Liver (tissue), 9 donors: ENCODE measurements around the gene CATSPER1. TPM values are rescaled to one million over a fixed set of nuclear protein-coding genes. Genes with fewer than 3 reads are reported as not detected.

Experiments used
- DNase-seq: peaks from one replicate; pipeline ENCODE4 v3.0.0-alpha.2; 2017; ENCODE audit warnings: low spot score
- H3K27ac ChIP-seq, 2 donors: one replicate each; pipeline ENCODE4 v1.7.0; 2013; ENCODE audit warnings: inconsistent platforms in 2 of 2, low read length in 2 of 2, control low read depth in 1 of 2, low read depth in 1 of 2, mild to moderate bottlenecking in 1 of 2
- H3K27me3 ChIP-seq, 4 donors: one replicate each; pipeline versions ENCODE4 v1.6.1 to v1.7.0; 2013; ENCODE audit warnings: low read length in 3 of 4, inconsistent platforms in 1 of 4, mild to moderate bottlenecking in 1 of 4, moderate library complexity in 1 of 4; ENCODE audit not compliant: control insufficient read depth in 4 of 4, insufficient read depth in 4 of 4
- H3K36me3 ChIP-seq, 4 donors: one replicate each; pipeline versions ENCODE4 v1.6.1 to v1.7.0; 2013; ENCODE audit warnings: low read length in 3 of 4, mild to moderate bottlenecking in 3 of 4, low read depth in 1 of 4, moderate library complexity in 1 of 4; ENCODE audit not compliant: control insufficient read depth in 4 of 4, insufficient read depth in 3 of 4
- H3K4me1 ChIP-seq, 4 donors: one replicate each; pipeline versions ENCODE4 v1.6.1 to v1.7.0; 2013; ENCODE audit warnings: low read length in 3 of 4, mild to moderate bottlenecking in 3 of 4, moderate library complexity in 1 of 4; ENCODE audit not compliant: control insufficient read depth in 4 of 4, insufficient read depth in 4 of 4
- H3K4me3 ChIP-seq, 3 donors: one replicate each; pipeline versions ENCODE4 v1.6.1 to v1.7.0; 2013; ENCODE audit warnings: low read length in 3 of 3, control low read depth in 1 of 3, low read depth in 1 of 3, mild to moderate bottlenecking in 1 of 3
- H3K9ac ChIP-seq, 2 donors: one replicate each; pipeline ENCODE4 v1.7.0; 2013; ENCODE audit warnings: low read length in 2 of 2, mild to moderate bottlenecking in 2 of 2, moderate library complexity in 2 of 2, control low read depth in 1 of 2, low read depth in 1 of 2
- H3K9me3 ChIP-seq, 4 donors: one replicate each; pipeline versions ENCODE4 v1.6.1 to v1.7.0; 2013; ENCODE audit warnings: low read length in 3 of 4; ENCODE audit not compliant: control insufficient read depth in 4 of 4
- HNF4A ChIP-seq, 2 donors: conservative IDR thresholded peaks; 2 replicates each; pipeline ENCODE4 v1.6.1; 2016; ENCODE audit warnings: antibody characterized with exemption in 2 of 2, mild to moderate bottlenecking in 2 of 2
- JUND ChIP-seq, 2 donors: IDR thresholded peaks; 2 replicates each; pipeline ENCODE4 v1.6.1; 2016; ENCODE audit warnings: antibody characterized with exemption in 2 of 2
- NR2F2 ChIP-seq: IDR thresholded peaks from 2 replicates; pipeline ENCODE4 v1.6.1; 2016; ENCODE audit warnings: antibody characterized with exemption
- RXRA ChIP-seq, 2 donors: IDR thresholded peaks; 2 replicates each; pipeline ENCODE4 v1.6.1; 2017 to 2018; ENCODE audit warnings: antibody characterized with exemption in 2 of 2, mild to moderate bottlenecking in 1 of 2
- TAF1 ChIP-seq: conservative IDR thresholded peaks from 2 replicates; pipeline ENCODE4 v1.6.1; 2016; ENCODE audit warnings: antibody characterized with exemption, mild to moderate bottlenecking
- YY1 ChIP-seq: IDR thresholded peaks from 2 replicates; pipeline ENCODE4 v1.6.1; 2016; ENCODE audit warnings: antibody characterized with exemption, mild to moderate bottlenecking
- WGBS: extraction: QIAGEN DNeasy Blood & Tissue Kit; methylation state at CpG from one replicate; pipeline ENCODE4 v1.1.7; 2013; 5-methylcytosine and 5-hydroxymethylcytosine counted together
- polyA plus RNA-seq, 2 donors: library from polyadenylated mRNA; stranded (reverse) in 1 of 2; unstranded in 1 of 2; fragments of 200-250 nt in 1 of 2; fragments of >200 nt in 1 of 2; fragmentation: Nextera tagmentation in 1 of 2; extraction: Ambion mirVana in 1 of 2; gene quantifications; one replicate each; pipeline versions ENCODE4 v1.2.1 to v1.2.3, GENCODE V29; 2013 to 2015
- total RNA-seq, 2 donors: library from RNA; depleted of rRNA; stranded (reverse); fragments of >200 nt; gene quantifications; one replicate each; pipeline ENCODE4 v1.2.3, GENCODE V29; 2014
- TF ChIP-seq, protein P1 (sequence below): IDR thresholded peaks from 2 replicates; pipeline ENCODE4 v1.6.1; 2016; ENCODE audit warnings: antibody characterized with exemption
- TF ChIP-seq, protein P2 (sequence below): IDR thresholded peaks from 2 replicates; pipeline ENCODE4 v1.6.1; 2016; ENCODE audit warnings: antibody characterized with exemption, mild to moderate bottlenecking
- TF ChIP-seq, protein P3 (sequence below): fragments of 150-350 bp; IDR thresholded peaks from 2 replicates; pipeline ENCODE4 v1.5.1; 2017; ENCODE audit warnings: improper control_type of control experiment, low read depth, low read length; ENCODE audit not compliant: missing input control
- donor health status: healthy.
- donor health status: healthy.
- donor health status: healthy.
- donor health status: healthy.
- donor health status: healthy.

CATSPER1 gene
- total and polyA plus RNA-seq, 4 donors: 0.17 TPM; not detected in 3

DNA sequence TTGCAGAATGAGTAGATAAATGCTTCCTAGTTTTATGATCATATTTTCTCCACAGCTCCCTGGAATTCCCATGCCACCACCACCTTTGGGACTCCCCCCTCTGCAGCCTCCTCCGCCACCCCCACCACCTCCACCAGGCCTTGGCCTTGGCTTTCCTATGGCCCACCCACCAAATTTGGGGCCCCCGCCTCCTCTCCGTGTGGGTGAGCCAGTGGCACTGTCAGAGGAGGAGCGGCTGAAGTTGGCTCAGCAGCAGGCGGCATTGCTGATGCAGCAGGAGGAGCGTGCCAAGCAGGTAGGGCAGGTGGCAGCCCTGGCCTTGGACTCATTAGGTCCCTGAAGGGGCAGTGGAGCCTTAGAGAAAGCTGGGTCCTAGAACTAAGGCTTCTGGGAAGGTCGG lies 28.7 kb upstream of the CATSPER1 start:
- no peak for DNase-seq
- WGBS: 88% methylated on average over 7 of the region's 7 CpGs
- no peak overlapping the region for H3K27ac ChIP-seq
- no peaks in the 10 kb centered on the region for H3K27me3 ChIP-seq
- TF ChIP-seq, protein P1, sequence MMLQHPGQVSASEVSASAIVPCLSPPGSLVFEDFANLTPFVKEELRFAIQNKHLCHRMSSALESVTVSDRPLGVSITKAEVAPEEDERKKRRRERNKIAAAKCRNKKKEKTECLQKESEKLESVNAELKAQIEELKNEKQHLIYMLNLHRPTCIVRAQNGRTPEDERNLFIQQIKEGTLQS: no peak
- TF ChIP-seq JUND (IDR thresholded peaks at IDR 0.05) (no peak), HNF4A (conservative IDR thresholded peaks at IDR 0.05) (no peak), YY1 (no peak)
- TF ChIP-seq, protein P2, sequence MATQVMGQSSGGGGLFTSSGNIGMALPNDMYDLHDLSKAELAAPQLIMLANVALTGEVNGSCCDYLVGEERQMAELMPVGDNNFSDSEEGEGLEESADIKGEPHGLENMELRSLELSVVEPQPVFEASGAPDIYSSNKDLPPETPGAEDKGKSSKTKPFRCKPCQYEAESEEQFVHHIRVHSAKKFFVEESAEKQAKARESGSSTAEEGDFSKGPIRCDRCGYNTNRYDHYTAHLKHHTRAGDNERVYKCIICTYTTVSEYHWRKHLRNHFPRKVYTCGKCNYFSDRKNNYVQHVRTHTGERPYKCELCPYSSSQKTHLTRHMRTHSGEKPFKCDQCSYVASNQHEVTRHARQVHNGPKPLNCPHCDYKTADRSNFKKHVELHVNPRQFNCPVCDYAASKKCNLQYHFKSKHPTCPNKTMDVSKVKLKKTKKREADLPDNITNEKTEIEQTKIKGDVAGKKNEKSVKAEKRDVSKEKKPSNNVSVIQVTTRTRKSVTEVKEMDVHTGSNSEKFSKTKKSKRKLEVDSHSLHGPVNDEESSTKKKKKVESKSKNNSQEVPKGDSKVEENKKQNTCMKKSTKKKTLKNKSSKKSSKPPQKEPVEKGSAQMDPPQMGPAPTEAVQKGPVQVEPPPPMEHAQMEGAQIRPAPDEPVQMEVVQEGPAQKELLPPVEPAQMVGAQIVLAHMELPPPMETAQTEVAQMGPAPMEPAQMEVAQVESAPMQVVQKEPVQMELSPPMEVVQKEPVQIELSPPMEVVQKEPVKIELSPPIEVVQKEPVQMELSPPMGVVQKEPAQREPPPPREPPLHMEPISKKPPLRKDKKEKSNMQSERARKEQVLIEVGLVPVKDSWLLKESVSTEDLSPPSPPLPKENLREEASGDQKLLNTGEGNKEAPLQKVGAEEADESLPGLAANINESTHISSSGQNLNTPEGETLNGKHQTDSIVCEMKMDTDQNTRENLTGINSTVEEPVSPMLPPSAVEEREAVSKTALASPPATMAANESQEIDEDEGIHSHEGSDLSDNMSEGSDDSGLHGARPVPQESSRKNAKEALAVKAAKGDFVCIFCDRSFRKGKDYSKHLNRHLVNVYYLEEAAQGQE: no peak
- TF ChIP-seq, protein P3, sequence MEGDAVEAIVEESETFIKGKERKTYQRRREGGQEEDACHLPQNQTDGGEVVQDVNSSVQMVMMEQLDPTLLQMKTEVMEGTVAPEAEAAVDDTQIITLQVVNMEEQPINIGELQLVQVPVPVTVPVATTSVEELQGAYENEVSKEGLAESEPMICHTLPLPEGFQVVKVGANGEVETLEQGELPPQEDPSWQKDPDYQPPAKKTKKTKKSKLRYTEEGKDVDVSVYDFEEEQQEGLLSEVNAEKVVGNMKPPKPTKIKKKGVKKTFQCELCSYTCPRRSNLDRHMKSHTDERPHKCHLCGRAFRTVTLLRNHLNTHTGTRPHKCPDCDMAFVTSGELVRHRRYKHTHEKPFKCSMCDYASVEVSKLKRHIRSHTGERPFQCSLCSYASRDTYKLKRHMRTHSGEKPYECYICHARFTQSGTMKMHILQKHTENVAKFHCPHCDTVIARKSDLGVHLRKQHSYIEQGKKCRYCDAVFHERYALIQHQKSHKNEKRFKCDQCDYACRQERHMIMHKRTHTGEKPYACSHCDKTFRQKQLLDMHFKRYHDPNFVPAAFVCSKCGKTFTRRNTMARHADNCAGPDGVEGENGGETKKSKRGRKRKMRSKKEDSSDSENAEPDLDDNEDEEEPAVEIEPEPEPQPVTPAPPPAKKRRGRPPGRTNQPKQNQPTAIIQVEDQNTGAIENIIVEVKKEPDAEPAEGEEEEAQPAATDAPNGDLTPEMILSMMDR: no peak
- no peak overlapping the region for H3K9ac ChIP-seq
- peaks cover 4 to 41% (median 27%) of the 10 kb centered on the region in 4 donors for H3K4me1 ChIP-seq
- no peaks in the 10 kb centered on the region for H3K9me3 ChIP-seq
- no peak overlapping the region for H3K4me3 ChIP-seq
- H3K36me3 ChIP-seq: peaks cover 11 to 49% (median 36%) of the 10 kb centered on the region in 4 donors

DNA sequence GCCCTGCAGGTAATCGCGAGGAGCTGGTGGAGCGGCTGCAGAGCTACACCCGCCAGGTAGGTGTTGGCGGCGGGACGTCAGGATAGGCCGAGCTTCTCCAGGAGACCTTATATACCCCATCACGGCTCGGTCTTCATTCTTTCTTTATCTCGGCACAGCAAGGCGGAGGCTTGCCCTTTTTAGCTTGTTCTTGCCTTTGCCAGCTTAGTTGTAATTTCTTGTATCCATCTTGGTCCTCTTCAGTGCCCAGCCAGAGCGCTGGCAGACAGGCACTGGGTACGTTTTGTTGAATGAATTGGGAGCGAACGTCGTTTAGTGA lies 26.3 kb upstream of the CATSPER1 start:
- H3K4me3 ChIP-seq: peak overlapping the region; percentile 85 to 96 (median 91)
- H3K9me3 ChIP-seq: no peaks in the 10 kb centered on the region
- peak overlapping the region; percentile 57 to 81 for H3K9ac ChIP-seq
- H3K27me3 ChIP-seq: peaks cover 0 to 4% (median 0%) of the 10 kb centered on the region in 4 donors
- no peak for DNase-seq
- H3K27ac ChIP-seq: peak overlapping the region; percentile 67 to 71
- TF ChIP-seq, protein P1: no peak
- TF ChIP-seq NR2F2: no peak
- no peak for TF ChIP-seq TAF1
- TF ChIP-seq RXRA (IDR thresholded peaks at IDR 0.05): no peak
- TF ChIP-seq, protein P2: peak; percentile 23
- no peak for TF ChIP-seq YY1
- peak in 1 of 2 donors; percentile 90 for TF ChIP-seq HNF4A (conservative IDR thresholded peaks at IDR 0.05)
- H3K4me1 ChIP-seq: peaks cover 4 to 41% (median 27%) of the 10 kb centered on the region in 4 donors
- under 1% methylated on average over 17 of the region's 17 CpGs for whole genome bisulfite sequencing
- peaks cover 0 to 27% (median 14%) of the 10 kb centered on the region in 4 donors for H3K36me3 ChIP-seq
